GM15510 (cell line): Measurements from ENCODE around the gene CADM4.

Experiments used
- POLR2A ChIP-seq: IDR thresholded peaks from 3 replicates; pipeline ENCODE4 v1.6.1; 2011; ENCODE audit warnings: borderline replicate concordance; ENCODE audit not compliant: insufficient read length; ENCODE audit errors: extremely low read depth

CADM4 gene

GRCh38 chr19:43667876-43668405 is 28.3 kb upstream of the CADM4 start:
- TF ChIP-seq POLR2A = no peak

- TF ChIP-seq POLR2A = no peak
Measured at GRCh38 chr19:43667126-43667875, 27.7 kb upstream of the CADM4 start.

- no peak for TF ChIP-seq POLR2A
Measured at GRCh38 chr19:43664018-43664417, 24.4 kb upstream of the CADM4 start.

GRCh38 chr19:43662487-43662886 is 22.8 kb upstream of the CADM4 start:
- no peak for TF ChIP-seq POLR2A

GRCh38 chr19:43660971-43661360 is 21.3 kb upstream of the CADM4 start:
- no peak for TF ChIP-seq POLR2A

GRCh38 chr19:43660301-43660970 is 20.8 kb upstream of the CADM4 start:
- no peak for TF ChIP-seq POLR2A

GRCh38 chr19:43658494-43658893 is 18.8 kb upstream of the CADM4 start:
- no peak for TF ChIP-seq POLR2A

GRCh38 chr19:43658001-43658400 is 18.4 kb upstream of the CADM4 start:
- no peak for TF ChIP-seq POLR2A

GRCh38 chr19:43656436-43656835 is 16.8 kb upstream of the CADM4 start:
- TF ChIP-seq POLR2A = no peak

- no peak for TF ChIP-seq POLR2A
Measured at GRCh38 chr19:43652546-43652874, 12.9 kb upstream of the CADM4 start.

- TF ChIP-seq POLR2A = no peak
Measured at GRCh38 chr19:43651758-43652545, 12.3 kb upstream of the CADM4 start.

- TF ChIP-seq POLR2A = no peak
Measured at GRCh38 chr19:43649514-43649913, 9.9 kb upstream of the CADM4 start.

GRCh38 chr19:43648633-43649032 is 9.0 kb upstream of the CADM4 start:
- no peak for TF ChIP-seq POLR2A

GRCh38 chr19:43644181-43644580 is 4.5 kb upstream of the CADM4 start:
- TF ChIP-seq POLR2A = no peak

GRCh38 chr19:43643326-43643725 is 3.7 kb upstream of the CADM4 start:
- TF ChIP-seq POLR2A = no peak

- TF ChIP-seq POLR2A = no peak
Measured at GRCh38 chr19:43642531-43642930, 2.9 kb upstream of the CADM4 start.

GRCh38 chr19:43641333-43641732 is 1.7 kb upstream of the CADM4 start:
- no peak for TF ChIP-seq POLR2A

- no peak for TF ChIP-seq POLR2A
Measured at GRCh38 chr19:43640424-43640757, 741 bp upstream of the CADM4 start.
